ENCODE measurements around the gene MED20. TPM values are rescaled to one million over a fixed set of nuclear protein-coding genes. Genes with fewer than 3 reads are reported as not detected.

Gene MED20
- total and polyA plus RNA-seq, 8 donors, result 19.7 to 32.1 (median 27.9) TPM

GRCh38 chr6:41966214-41966920 lies 45.4 kb upstream of the MED20 start:
- ATAC-seq (no peak), DNase-seq (no peak)
- intact Hi-C loops (cut with DNase I), result no loop called here
- H3K36me3 ChIP-seq, result no peaks in the 10 kb centered on the region
- H3K27me3 ChIP-seq, result no peaks in the 10 kb centered on the region
- H3K4me3 ChIP-seq, result no peak overlapping the region
- H3K9me3 ChIP-seq, result no peaks in the 10 kb centered on the region
- H3K4me1 ChIP-seq, result peaks cover 7 to 45% of the 10 kb centered on the region in 2 donors
- peak overlapping the region in 1 of 2 donors; percentile 55 for H3K27ac ChIP-seq
- no peak for TF ChIP-seq CTCF (IDR thresholded peaks at IDR 0.05)

GRCh38 chr6:41965429-41966213 lies 44.7 kb upstream of the MED20 start:
- no peak for TF ChIP-seq CTCF (IDR thresholded peaks at IDR 0.05)
- intact Hi-C loops (cut with DNase I), result no loop called here
- no peak for ATAC-seq
- no peaks in the 10 kb centered on the region for H3K27me3 ChIP-seq
- H3K36me3 ChIP-seq, result no peaks in the 10 kb centered on the region
- no peaks in the 10 kb centered on the region for H3K9me3 ChIP-seq
- no peak for DNase-seq
- H3K4me1 ChIP-seq, result peaks cover 7 to 38% of the 10 kb centered on the region in 2 donors
- H3K27ac ChIP-seq, result no peak overlapping the region
- no peak overlapping the region for H3K4me3 ChIP-seq

GRCh38 chr6:41964201-41964887 lies 43.4 kb upstream of the MED20 start:
- no peak for TF ChIP-seq CTCF (IDR thresholded peaks at IDR 0.05)
- Histone ChIP-seq H3K4me3 (no peak overlapping the region), H3K36me3 (no peaks in the 10 kb centered on the region), H3K27ac (no peak overlapping the region), H3K27me3 (no peaks in the 10 kb centered on the region), H3K9me3 (no peaks in the 10 kb centered on the region), H3K4me1 (peaks cover 7 to 27% of the 10 kb centered on the region in 2 donors)
- ATAC-seq (no peak), DNase-seq (no peak)
- intact Hi-C loops (cut with DNase I), result no loop called here

- Histone ChIP-seq H3K4me3 (no peak overlapping the region), H3K27ac (no peak overlapping the region), H3K27me3 (no peaks in the 10 kb centered on the region), H3K4me1 (peaks cover 7 to 27% of the 10 kb centered on the region in 2 donors), H3K9me3 (no peaks in the 10 kb centered on the region), H3K36me3 (no peaks in the 10 kb centered on the region)
- ATAC-seq, result no peak
- intact Hi-C loops (cut with DNase I), result no loop called here
- no peak for DNase-seq
- TF ChIP-seq CTCF (IDR thresholded peaks at IDR 0.05), result no peak
Measured at GRCh38 chr6:41963371-41963770, 42.4 kb upstream of the MED20 start.

- H3K4me1 ChIP-seq, result peaks cover 0 to 7% of the 10 kb centered on the region in 2 donors
- H3K9me3 ChIP-seq, result no peaks in the 10 kb centered on the region
- no peak for ATAC-seq
- no peak overlapping the region for H3K4me3 ChIP-seq
- no peaks in the 10 kb centered on the region for H3K27me3 ChIP-seq
- no peaks in the 10 kb centered on the region for H3K36me3 ChIP-seq
- intact Hi-C loops (cut with DNase I), result no loop called here
- TF ChIP-seq CTCF (IDR thresholded peaks at IDR 0.05), result no peak
- no peak for DNase-seq
- no peak overlapping the region for H3K27ac ChIP-seq
Measured at GRCh38 chr6:41960028-41960427, 39.1 kb upstream of the MED20 start.
